Measurements from ENCODE around the gene UPF2. TPM values are rescaled to one million over a fixed set of nuclear protein-coding genes. Genes with fewer than 3 reads are reported as not detected.

UPF2 gene
- total and polyA plus RNA-seq, 2 of the 13 experiments (the other 11 are each of a cell fraction or from before 2014, with no cell fraction given), result 6.2 to 14.5 TPM

DNA sequence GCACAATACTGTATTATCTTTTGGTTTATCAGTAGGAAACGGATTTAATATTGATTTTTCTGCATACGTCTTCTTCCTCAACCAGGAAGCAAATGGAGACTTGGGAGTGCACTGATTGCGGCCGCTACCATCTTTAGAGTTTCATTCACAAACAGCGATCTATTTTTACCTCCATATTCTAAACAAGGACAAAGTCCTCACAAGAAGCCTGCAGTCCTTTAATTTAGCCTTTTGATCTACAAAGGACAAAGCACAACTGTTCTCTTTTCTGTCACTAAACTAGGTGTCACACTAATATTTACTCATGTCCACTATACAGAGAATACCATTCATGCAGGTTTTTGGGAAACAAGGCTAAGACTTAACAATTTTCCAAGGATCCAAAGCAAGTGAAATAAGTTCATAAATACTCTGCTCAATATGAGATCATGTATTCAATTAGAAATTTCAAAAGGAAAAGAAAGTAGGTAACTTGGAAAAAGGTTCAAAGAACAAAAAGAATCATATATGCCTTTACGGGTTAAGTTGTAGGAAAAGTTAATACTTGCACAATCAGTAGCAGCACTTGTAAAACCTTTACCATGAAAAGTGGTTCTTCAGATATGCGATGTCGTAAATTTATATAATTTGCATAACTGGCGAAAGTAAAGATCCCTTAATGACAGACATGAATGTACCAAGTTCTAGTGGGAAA, 92.1 kb downstream of the UPF2 start (continued):
- TF ChIP-seq HDAC2 (CRISPR knock-in tag; IDR thresholded peaks at IDR 0.05) (peak; percentile 69), MIER3 (CRISPR knock-in tag; IDR thresholded peaks at IDR 0.05; ENCODE audit: borderline replicate concordance) (peak; percentile 67; the same call in 1 of the 2 replicates), ZNF567 (CRISPR knock-in tag; IDR thresholded peaks at IDR 0.05; ENCODE audit: borderline replicate concordance) (no peak), GABPA (IDR thresholded peaks at IDR 0.05; ENCODE audit: low read depth, low read length) (no peak), GABPA (CRISPR knock-in tag; IDR thresholded peaks at IDR 0.05; ENCODE audit: low read depth) (0 out of 2 replicates have a peak, but pooled peaks have one; percentile 20), ZNF816 (CRISPR knock-in tag; IDR thresholded peaks at IDR 0.05; ENCODE audit: borderline replicate concordance) (peak; percentile 77; the same call in 1 of the 2 replicates), ZSCAN31 (CRISPR knock-in tag; IDR thresholded peaks at IDR 0.05; ENCODE audit: low read depth) (no peak), SRF (IDR thresholded peaks at IDR 0.05; ENCODE audit: low read depth, low read length) (0 out of 2 replicates have a peak, but pooled peaks have one; percentile 17), ELF1 (CRISPR knock-in tag; IDR thresholded peaks at IDR 0.05) (peak; percentile 60; the same call in 1 of the 2 replicates), SAP130 (CRISPR knock-in tag; IDR thresholded peaks at IDR 0.05; ENCODE audit: low read depth) (peak; percentile 77), NFATC3 (CRISPR knock-in tag; IDR thresholded peaks at IDR 0.05) (no peak), CC2D1A (CRISPR knock-in tag; IDR thresholded peaks at IDR 0.05) (no peak), NKX3-1 (CRISPR knock-in tag; IDR thresholded peaks at IDR 0.05) (peak; percentile 44; the same call in 1 of the 2 replicates), MED1 (CRISPR knock-in tag; IDR thresholded peaks at IDR 0.05) (peak; percentile 79), GFI1 (CRISPR knock-in tag; IDR thresholded peaks at IDR 0.05; ENCODE audit: borderline replicate concordance) (peak; percentile 100), FOSL2 (CRISPR knock-in tag; IDR thresholded peaks at IDR 0.05) (peak; percentile 20; the same call in 1 of the 2 replicates), HNF4A (CRISPR knock-in tag; IDR thresholded peaks at IDR 0.05) (peak; percentile 88), ETV5 (CRISPR knock-in tag; IDR thresholded peaks at IDR 0.05; ENCODE audit: borderline replicate concordance) (peak; percentile 55; the same call in 1 of the 2 replicates), ZSCAN30 (CRISPR knock-in tag; IDR thresholded peaks at IDR 0.05) (no peak), ZNF331 (CRISPR knock-in tag; IDR thresholded peaks at IDR 0.05) (peak; percentile 62; the same call in 1 of the 2 replicates)
- TF ChIP-seq, protein P1, sequence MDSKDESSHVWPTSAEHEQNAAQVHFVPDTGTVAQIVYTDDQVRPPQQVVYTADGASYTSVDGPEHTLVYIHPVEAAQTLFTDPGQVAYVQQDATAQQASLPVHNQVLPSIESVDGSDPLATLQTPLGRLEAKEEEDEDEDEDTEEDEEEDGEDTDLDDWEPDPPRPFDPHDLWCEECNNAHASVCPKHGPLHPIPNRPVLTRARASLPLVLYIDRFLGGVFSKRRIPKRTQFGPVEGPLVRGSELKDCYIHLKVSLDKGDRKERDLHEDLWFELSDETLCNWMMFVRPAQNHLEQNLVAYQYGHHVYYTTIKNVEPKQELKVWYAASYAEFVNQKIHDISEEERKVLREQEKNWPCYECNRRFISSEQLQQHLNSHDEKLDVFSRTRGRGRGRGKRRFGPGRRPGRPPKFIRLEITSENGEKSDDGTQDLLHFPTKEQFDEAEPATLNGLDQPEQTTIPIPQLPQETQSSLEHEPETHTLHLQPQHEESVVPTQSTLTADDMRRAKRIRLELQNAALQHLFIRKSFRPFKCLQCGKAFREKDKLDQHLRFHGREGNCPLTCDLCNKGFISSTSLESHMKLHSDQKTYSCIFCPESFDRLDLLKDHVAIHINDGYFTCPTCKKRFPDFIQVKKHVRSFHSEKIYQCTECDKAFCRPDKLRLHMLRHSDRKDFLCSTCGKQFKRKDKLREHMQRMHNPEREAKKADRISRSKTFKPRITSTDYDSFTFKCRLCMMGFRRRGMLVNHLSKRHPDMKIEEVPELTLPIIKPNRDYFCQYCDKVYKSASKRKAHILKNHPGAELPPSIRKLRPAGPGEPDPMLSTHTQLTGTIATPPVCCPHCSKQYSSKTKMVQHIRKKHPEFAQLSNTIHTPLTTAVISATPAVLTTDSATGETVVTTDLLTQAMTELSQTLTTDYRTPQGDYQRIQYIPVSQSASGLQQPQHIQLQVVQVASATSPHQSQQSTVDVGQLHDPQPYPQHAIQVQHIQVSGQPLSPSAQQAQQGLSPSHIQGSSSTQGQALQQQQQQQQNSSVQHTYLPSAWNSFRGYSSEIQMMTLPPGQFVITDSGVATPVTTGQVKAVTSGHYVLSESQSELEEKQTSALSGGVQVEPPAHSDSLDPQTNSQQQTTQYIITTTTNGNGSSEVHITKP (CRISPR knock-in tag; IDR thresholded peaks at IDR 0.05; ENCODE audit: low read depth), result peak; percentile 74; the same call in 1 of the 2 replicates
- TF ChIP-seq, protein P2, sequence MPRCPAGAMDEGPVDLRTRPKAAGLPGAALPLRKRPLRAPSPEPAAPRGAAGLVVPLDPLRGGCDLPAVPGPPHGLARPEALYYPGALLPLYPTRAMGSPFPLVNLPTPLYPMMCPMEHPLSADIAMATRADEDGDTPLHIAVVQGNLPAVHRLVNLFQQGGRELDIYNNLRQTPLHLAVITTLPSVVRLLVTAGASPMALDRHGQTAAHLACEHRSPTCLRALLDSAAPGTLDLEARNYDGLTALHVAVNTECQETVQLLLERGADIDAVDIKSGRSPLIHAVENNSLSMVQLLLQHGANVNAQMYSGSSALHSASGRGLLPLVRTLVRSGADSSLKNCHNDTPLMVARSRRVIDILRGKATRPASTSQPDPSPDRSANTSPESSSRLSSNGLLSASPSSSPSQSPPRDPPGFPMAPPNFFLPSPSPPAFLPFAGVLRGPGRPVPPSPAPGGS (CRISPR knock-in tag; IDR thresholded peaks at IDR 0.05), result no peak
- TF ChIP-seq, protein P3, sequence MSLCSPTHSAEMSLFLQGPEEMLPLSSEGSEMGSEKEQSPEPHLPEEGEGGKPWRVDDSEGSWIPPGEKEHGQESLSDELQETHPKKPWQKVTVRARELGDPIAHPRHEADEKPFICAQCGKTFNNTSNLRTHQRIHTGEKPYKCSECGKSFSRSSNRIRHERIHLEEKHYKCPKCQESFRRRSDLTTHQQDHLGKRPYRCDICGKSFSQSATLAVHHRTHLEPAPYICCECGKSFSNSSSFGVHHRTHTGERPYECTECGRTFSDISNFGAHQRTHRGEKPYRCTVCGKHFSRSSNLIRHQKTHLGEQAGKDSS (CRISPR knock-in tag; IDR thresholded peaks at IDR 0.05; ENCODE audit: borderline replicate concordance, low read depth), result no peak
- TF ChIP-seq, protein P4, sequence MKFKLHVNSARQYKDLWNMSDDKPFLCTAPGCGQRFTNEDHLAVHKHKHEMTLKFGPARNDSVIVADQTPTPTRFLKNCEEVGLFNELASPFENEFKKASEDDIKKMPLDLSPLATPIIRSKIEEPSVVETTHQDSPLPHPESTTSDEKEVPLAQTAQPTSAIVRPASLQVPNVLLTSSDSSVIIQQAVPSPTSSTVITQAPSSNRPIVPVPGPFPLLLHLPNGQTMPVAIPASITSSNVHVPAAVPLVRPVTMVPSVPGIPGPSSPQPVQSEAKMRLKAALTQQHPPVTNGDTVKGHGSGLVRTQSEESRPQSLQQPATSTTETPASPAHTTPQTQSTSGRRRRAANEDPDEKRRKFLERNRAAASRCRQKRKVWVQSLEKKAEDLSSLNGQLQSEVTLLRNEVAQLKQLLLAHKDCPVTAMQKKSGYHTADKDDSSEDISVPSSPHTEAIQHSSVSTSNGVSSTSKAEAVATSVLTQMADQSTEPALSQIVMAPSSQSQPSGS (CRISPR knock-in tag; IDR thresholded peaks at IDR 0.05), result no peak
